Activated B cell treated with CpG ODN at 0.5 μM for 24 hours (primary cell): ENCODE results near the gene CCDC71. TPM values are rescaled to one million over a fixed set of nuclear protein-coding genes. Genes with fewer than 3 reads are reported as not detected.
A peak's percentile ranks its signal among the peaks of the same experiment; 100 is the strongest.

Experiments
- ATAC-seq: fragments of 200-7000 bp; cut with Tn5 transposase; one replicate; pipeline ENCODE4 v1.10.0; 2021; ENCODE audit warnings: low read depth, mild to moderate bottlenecking, moderate library complexity
- CTCF ChIA-PET: fragments of 350-600 bp; sonication (Branson Sonifier 250); formaldehyde crosslinking; loops from one replicate; lab custom pipeline; 2021; ENCODE audit warnings: antibody characterized with exemption; lab: Charles Lee
- POLR2A ChIA-PET: fragments of 350-600 bp; sonication (Branson Sonifier 250); formaldehyde crosslinking; loops from one replicate; lab custom pipeline; 2021; ENCODE audit warnings: antibody characterized with exemption; lab: Charles Lee
- DNase-seq: peaks from one replicate; pipeline ENCODE4 v3.0.0; 2022
- H3K27ac Mint-ChIP-seq: one replicate; pipeline ENCODE4 v1.8.0; 2020; ENCODE audit warnings: mixed read lengths
- H3K27me3 Mint-ChIP-seq: one replicate; pipeline ENCODE4 v1.8.0; 2021; ENCODE audit warnings: mixed read lengths
- H3K36me3 Mint-ChIP-seq: one replicate; pipeline ENCODE4 v1.8.0; 2021; ENCODE audit warnings: low read depth, mixed read lengths
- H3K4me1 Mint-ChIP-seq: one replicate; pipeline ENCODE4 v1.8.0; 2021; ENCODE audit warnings: mixed read lengths
- H3K4me3 Mint-ChIP-seq: one replicate; pipeline ENCODE4 v1.8.0; 2020; ENCODE audit warnings: mild to moderate bottlenecking, mixed read lengths
- H3K9me3 Mint-ChIP-seq: one replicate; pipeline ENCODE4 v1.8.0; 2020; ENCODE audit warnings: mixed read lengths
- intact Hi-C: fragments of 100-400 bp; cut with micrococcal nuclease; formaldehyde crosslinking; loops from one replicate; pipeline ENCODE4 v1.15.1; 2024
- total RNA-seq: library from RNA; stranded (reverse); gene quantifications from 2 replicates; pipeline ENCODE4 v1.2.3, GENCODE V29; 2022
- TF ChIP-seq, protein P1 (sequence below): fragments of 200-600 bp; IDR thresholded peaks from one replicate; pipeline ENCODE4 v1.8.0; 2022; ENCODE audit warnings: antibody characterized with exemption, mild to moderate bottlenecking

CCDC71 gene
- total RNA-seq = 28.3 and 28.9 TPM in 2 replicates

- Mint-ChIP-seq H3K27ac (peak within 1 kb of the TSS; percentile 84), H3K36me3 (peaks cover 32% of the 10 kb centered on the region), H3K4me3 (peak within 1 kb of the TSS; percentile 92), H3K27me3 (peaks cover 2% of the 10 kb centered on the region), H3K9me3 (no peaks in the 10 kb centered on the region), H3K4me1 (peaks cover 26% of the 10 kb centered on the region)
- ATAC-seq = peak; percentile 83
- intact Hi-C loops = loop anchor here (1.0 to 5.0 kb wide), 3 partner anchors 45 to 979 kb away; partner anchors contain the start of gene CDC25A
- ChIA-PET CTCF (no interaction called here), POLR2A (interaction anchor here (0.6 to 2.1 kb wide), 6 partner anchors 45 to 1082 kb away, joined by 3 to 10 read pairs (median 5); partner anchors contain the start of genes NDUFAF3, QRICH1, USP19 and USP4)
- DNase-seq = peak; percentile 74
- TF ChIP-seq, protein P1, sequence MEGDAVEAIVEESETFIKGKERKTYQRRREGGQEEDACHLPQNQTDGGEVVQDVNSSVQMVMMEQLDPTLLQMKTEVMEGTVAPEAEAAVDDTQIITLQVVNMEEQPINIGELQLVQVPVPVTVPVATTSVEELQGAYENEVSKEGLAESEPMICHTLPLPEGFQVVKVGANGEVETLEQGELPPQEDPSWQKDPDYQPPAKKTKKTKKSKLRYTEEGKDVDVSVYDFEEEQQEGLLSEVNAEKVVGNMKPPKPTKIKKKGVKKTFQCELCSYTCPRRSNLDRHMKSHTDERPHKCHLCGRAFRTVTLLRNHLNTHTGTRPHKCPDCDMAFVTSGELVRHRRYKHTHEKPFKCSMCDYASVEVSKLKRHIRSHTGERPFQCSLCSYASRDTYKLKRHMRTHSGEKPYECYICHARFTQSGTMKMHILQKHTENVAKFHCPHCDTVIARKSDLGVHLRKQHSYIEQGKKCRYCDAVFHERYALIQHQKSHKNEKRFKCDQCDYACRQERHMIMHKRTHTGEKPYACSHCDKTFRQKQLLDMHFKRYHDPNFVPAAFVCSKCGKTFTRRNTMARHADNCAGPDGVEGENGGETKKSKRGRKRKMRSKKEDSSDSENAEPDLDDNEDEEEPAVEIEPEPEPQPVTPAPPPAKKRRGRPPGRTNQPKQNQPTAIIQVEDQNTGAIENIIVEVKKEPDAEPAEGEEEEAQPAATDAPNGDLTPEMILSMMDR = no peak
Observed at GRCh38 chr3:49165771-49166751, at the start of gene CCDC71. Gene CCDC71 (minus strand): TSS chr3:49166331. CDS start chr3:49164208, 2,123 bp downstream.

DNA sequence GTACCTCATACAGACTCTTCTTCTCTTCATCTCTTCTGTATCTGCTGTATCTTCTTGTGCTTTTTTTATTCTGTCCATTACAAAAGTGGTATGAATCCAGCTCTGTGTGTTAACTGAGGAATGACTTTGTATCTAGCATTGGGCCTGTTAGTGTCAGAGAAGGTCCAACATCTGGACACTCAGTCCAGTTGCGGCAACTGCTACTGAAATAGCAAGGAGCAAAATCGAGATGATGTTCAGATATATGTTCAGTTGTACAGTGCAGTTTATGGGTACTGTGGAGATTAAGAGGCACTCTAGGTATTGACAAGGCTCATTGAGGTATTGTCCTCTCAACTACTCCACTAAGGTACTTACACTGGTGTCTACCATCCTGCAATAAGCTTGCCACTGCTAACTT is 47.9 kb upstream of the CCDC71 start:
- ChIA-PET CTCF (no interaction called here), POLR2A (no interaction called here)
- H3K27me3 Mint-ChIP-seq = peaks cover 7% of the 10 kb centered on the region
- intact Hi-C loops = no loop called here
- no peak for DNase-seq
- H3K4me3 Mint-ChIP-seq = no peak overlapping the region
- TF ChIP-seq, protein P1 = no peak
- ATAC-seq = no peak
- peaks cover 6% of the 10 kb centered on the region for H3K9me3 Mint-ChIP-seq
- no peak overlapping the region for H3K27ac Mint-ChIP-seq
- H3K4me1 Mint-ChIP-seq = no peaks in the 10 kb centered on the region
- no peaks in the 10 kb centered on the region for H3K36me3 Mint-ChIP-seq

DNA sequence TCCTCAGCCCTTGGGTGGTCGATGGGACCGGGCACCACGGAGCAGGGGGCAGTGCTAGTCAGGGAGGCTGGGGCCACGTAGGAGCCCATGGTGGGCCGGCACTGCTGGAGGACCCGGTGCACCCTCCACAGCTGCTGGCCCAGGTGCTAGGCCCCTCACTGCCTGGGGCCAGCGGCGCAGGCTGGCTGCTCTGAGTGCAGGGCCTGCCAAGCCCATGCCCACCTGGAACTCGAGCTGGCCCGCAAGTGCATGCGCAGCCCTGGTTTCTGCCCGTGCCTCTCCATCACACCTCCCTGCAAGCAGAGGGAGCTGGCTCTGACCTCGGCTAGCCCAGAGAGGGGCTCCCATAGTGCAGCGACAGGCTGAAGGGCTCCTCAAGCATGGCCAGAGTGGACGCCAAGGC is 47.4 kb upstream of the CCDC71 start:
- peaks cover 6% of the 10 kb centered on the region for H3K9me3 Mint-ChIP-seq
- H3K36me3 Mint-ChIP-seq = no peaks in the 10 kb centered on the region
- DNase-seq (no peak), ATAC-seq (no peak)
- H3K4me1 Mint-ChIP-seq = no peaks in the 10 kb centered on the region
- ChIA-PET POLR2A (no interaction called here), CTCF (no interaction called here)
- TF ChIP-seq, protein P1 = no peak
- H3K27ac Mint-ChIP-seq = no peak overlapping the region
- H3K27me3 Mint-ChIP-seq = peaks cover 7% of the 10 kb centered on the region
- intact Hi-C loops = no loop called here
- H3K4me3 Mint-ChIP-seq = no peak overlapping the region

DNA sequence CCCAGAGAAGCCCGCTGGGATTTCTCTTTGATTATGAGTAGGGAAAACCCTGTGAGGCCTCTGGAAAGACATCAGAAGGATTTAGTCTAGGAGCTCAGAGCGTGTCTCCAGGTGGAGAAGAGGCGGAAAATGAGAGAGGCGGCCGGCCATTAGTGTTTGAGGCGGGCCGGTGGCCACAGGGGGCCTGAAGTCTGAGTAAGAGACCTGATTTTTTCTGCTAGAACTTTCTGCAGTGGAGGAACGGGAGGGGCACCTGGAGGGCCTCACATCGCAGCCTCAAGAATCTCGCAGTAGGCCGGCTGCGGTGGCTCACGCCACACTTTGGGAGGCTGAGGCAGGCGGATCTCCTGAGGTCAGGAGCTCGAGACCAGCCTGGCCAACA is 33.8 kb upstream of the CCDC71 start:
- ChIA-PET POLR2A (no interaction called here), CTCF (no interaction called here)
- DNase-seq = no peak
- H3K4me1 Mint-ChIP-seq = no peaks in the 10 kb centered on the region
- H3K36me3 Mint-ChIP-seq = no peaks in the 10 kb centered on the region
- no peaks in the 10 kb centered on the region for H3K9me3 Mint-ChIP-seq
- H3K4me3 Mint-ChIP-seq = no peak overlapping the region
- TF ChIP-seq, protein P1 = no peak
- no peak for ATAC-seq
- intact Hi-C loops = no loop called here
- no peak overlapping the region for H3K27ac Mint-ChIP-seq
- H3K27me3 Mint-ChIP-seq = peaks cover 11% of the 10 kb centered on the region

- H3K36me3 Mint-ChIP-seq = no peaks in the 10 kb centered on the region
- ATAC-seq = no peak
- H3K27ac Mint-ChIP-seq = no peak overlapping the region
- intact Hi-C loops = no loop called here
- H3K9me3 Mint-ChIP-seq = no peaks in the 10 kb centered on the region
- H3K27me3 Mint-ChIP-seq = peaks cover 9% of the 10 kb centered on the region
- ChIA-PET POLR2A (no interaction called here), CTCF (no interaction called here)
- TF ChIP-seq, protein P1 = no peak
- DNase-seq = no peak
- no peaks in the 10 kb centered on the region for H3K4me1 Mint-ChIP-seq
- H3K4me3 Mint-ChIP-seq = no peak overlapping the region
Observed at GRCh38 chr3:49199239-49199899, 33.2 kb upstream of the CCDC71 start.
